ENCODE measurements around the gene GALNT7.

The GALNT7 gene

DNA sequence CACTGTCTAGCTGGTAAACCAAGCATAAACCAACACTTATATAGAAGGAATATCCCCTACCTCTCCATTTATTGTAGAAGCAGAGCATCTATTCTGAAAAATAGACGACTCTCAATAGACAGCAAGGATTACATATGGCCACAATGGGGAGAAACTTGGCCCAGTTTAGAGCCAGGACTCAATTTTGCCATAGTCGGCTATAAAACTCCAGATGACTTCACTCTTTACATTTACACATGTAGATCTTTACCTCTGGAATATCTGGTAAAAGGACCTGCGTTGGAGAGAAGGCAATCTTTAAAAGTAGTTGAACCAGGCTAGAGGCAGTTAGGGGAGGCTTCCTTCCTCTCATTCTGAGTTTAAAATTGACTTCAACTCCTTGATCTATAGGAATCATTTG is 88.2 kb downstream of the GALNT7 start:
- Histone ChIP-seq H3K36me3 (ENCODE audit: control insufficient read depth in 4 of 4, insufficient read depth in 4 of 4, low read length in 3 of 4) (peaks cover 0 to 14% (median 2%) of the 10 kb centered on the region in 4 experiments), H3K4me3 (ENCODE audit: control insufficient read depth in 1 of 7, extremely low read depth in 1 of 7, insufficient read depth in 4 of 7, low read depth in 2 of 7, low read length in 6 of 7) (no peak overlapping the region), H3K4me1 (ENCODE audit: control extremely low read depth in 1 of 4, control insufficient read depth in 4 of 4, insufficient read depth in 4 of 4, low read length in 3 of 4) (peaks cover 10 to 22% (median 16%) of the 10 kb centered on the region in 4 experiments), H3K27ac (ENCODE audit: insufficient read depth in 1 of 2, low read depth in 1 of 2, low read length in 2 of 2, poor library complexity in 1 of 2, severe bottlenecking in 2 of 2) (no peak overlapping the region), H3K9me3 (ENCODE audit: control extremely low read depth in 1 of 5, control insufficient read depth in 4 of 5, insufficient read depth in 2 of 5, low read depth in 1 of 5, low read length in 4 of 5) (no peaks in the 10 kb centered on the region), H3K27me3 (replicated peaks in 2 of 5; ENCODE audit: control insufficient read depth in 4 of 5, insufficient read depth in 5 of 5, low read length in 4 of 5) (no peaks in the 10 kb centered on the region)
- DNase-seq, result no peak
- 100% methylated on average over 2 of the region's 3 CpGs for WGBS (ENCODE audit: insufficient coverage)
- POLR2A ChIA-PET, result no interaction called here
- CTCF ChIA-PET, result interaction anchor here (0.9 to 7.1 kb wide), 32 partner anchors 8 to 245 kb away, joined by 3 to 121 read pairs (median 5); partner anchors contain the start of gene GALNT7

- Histone ChIP-seq H3K27me3 (replicated peaks in 2 of 5; ENCODE audit: control insufficient read depth in 4 of 5, insufficient read depth in 5 of 5, low read length in 4 of 5) (no peaks in the 10 kb centered on the region), H3K4me1 (ENCODE audit: control extremely low read depth in 1 of 4, control insufficient read depth in 4 of 4, insufficient read depth in 4 of 4, low read length in 3 of 4) (peaks cover 3 to 21% (median 15%) of the 10 kb centered on the region in 4 experiments), H3K9me3 (ENCODE audit: control extremely low read depth in 1 of 5, control insufficient read depth in 4 of 5, insufficient read depth in 2 of 5, low read depth in 1 of 5, low read length in 4 of 5) (no peaks in the 10 kb centered on the region), H3K27ac (ENCODE audit: insufficient read depth in 1 of 2, low read depth in 1 of 2, low read length in 2 of 2, poor library complexity in 1 of 2, severe bottlenecking in 2 of 2) (no peak overlapping the region), H3K36me3 (ENCODE audit: control insufficient read depth in 4 of 4, insufficient read depth in 4 of 4, low read length in 3 of 4) (peaks cover 0 to 13% (median 2%) of the 10 kb centered on the region in 4 experiments), H3K4me3 (ENCODE audit: control insufficient read depth in 1 of 7, extremely low read depth in 1 of 7, insufficient read depth in 4 of 7, low read depth in 2 of 7, low read length in 6 of 7) (no peak overlapping the region)
- peak; percentile 68 to 82 (median 78) for DNase-seq
- ChIA-PET POLR2A (interaction anchor here (1.1 kb wide), 1 partner anchor 245 kb away, joined by 7 read pairs; no protein-coding TSS in a partner anchor), CTCF (interaction anchor here (0.6 to 7.1 kb wide), 42 partner anchors 8 to 266 kb away, joined by 3 to 121 read pairs (median 4); partner anchors contain the start of gene GALNT7)
- WGBS (ENCODE audit: insufficient coverage), result 53% methylated on average over 2 of the region's 4 CpGs
These were observed 89.4 kb downstream of the GALNT7 start for GRCh38 chr4:173257732-173258717.

GRCh38 chr4:173258866-173259265 is 90.3 kb downstream of the GALNT7 start:
- Histone ChIP-seq H3K36me3 (ENCODE audit: control insufficient read depth in 4 of 4, insufficient read depth in 4 of 4, low read length in 3 of 4) (peaks cover 0 to 6% (median 2%) of the 10 kb centered on the region in 4 experiments), H3K9me3 (ENCODE audit: control extremely low read depth in 1 of 5, control insufficient read depth in 4 of 5, insufficient read depth in 2 of 5, low read depth in 1 of 5, low read length in 4 of 5) (no peaks in the 10 kb centered on the region), H3K27ac (ENCODE audit: insufficient read depth in 1 of 2, low read depth in 1 of 2, low read length in 2 of 2, poor library complexity in 1 of 2, severe bottlenecking in 2 of 2) (no peak overlapping the region), H3K4me3 (ENCODE audit: control insufficient read depth in 1 of 7, extremely low read depth in 1 of 7, insufficient read depth in 4 of 7, low read depth in 2 of 7, low read length in 6 of 7) (no peak overlapping the region), H3K27me3 (replicated peaks in 2 of 5; ENCODE audit: control insufficient read depth in 4 of 5, insufficient read depth in 5 of 5, low read length in 4 of 5) (no peaks in the 10 kb centered on the region), H3K4me1 (ENCODE audit: control extremely low read depth in 1 of 4, control insufficient read depth in 4 of 4, insufficient read depth in 4 of 4, low read length in 3 of 4) (peaks cover 3 to 25% (median 20%) of the 10 kb centered on the region in 4 experiments)
- no peak for DNase-seq
- ChIA-PET POLR2A (no interaction called here), CTCF (interaction anchor here (0.8 to 7.1 kb wide), 17 partner anchors 7 to 247 kb away, joined by 3 to 121 read pairs (median 8); no protein-coding TSS in a partner anchor)
- WGBS (ENCODE audit: insufficient coverage), result no CpG with 5 or more reads among the region's 2 CpGs

- Histone ChIP-seq H3K4me1 (ENCODE audit: control extremely low read depth in 1 of 4, control insufficient read depth in 4 of 4, insufficient read depth in 4 of 4, low read length in 3 of 4) (peaks cover 6 to 30% (median 25%) of the 10 kb centered on the region in 4 experiments), H3K27ac (ENCODE audit: insufficient read depth in 1 of 2, low read depth in 1 of 2, low read length in 2 of 2, poor library complexity in 1 of 2, severe bottlenecking in 2 of 2) (no peak overlapping the region), H3K36me3 (ENCODE audit: control insufficient read depth in 4 of 4, insufficient read depth in 4 of 4, low read length in 3 of 4) (peaks cover 0 to 6% (median 2%) of the 10 kb centered on the region in 4 experiments), H3K4me3 (ENCODE audit: control insufficient read depth in 1 of 7, extremely low read depth in 1 of 7, insufficient read depth in 4 of 7, low read depth in 2 of 7, low read length in 6 of 7) (no peak overlapping the region), H3K9me3 (ENCODE audit: control extremely low read depth in 1 of 5, control insufficient read depth in 4 of 5, insufficient read depth in 2 of 5, low read depth in 1 of 5, low read length in 4 of 5) (no peaks in the 10 kb centered on the region), H3K27me3 (replicated peaks in 2 of 5; ENCODE audit: control insufficient read depth in 4 of 5, insufficient read depth in 5 of 5, low read length in 4 of 5) (no peaks in the 10 kb centered on the region)
- WGBS (ENCODE audit: insufficient coverage), result 94% methylated on average over 3 of the region's 6 CpGs
- DNase-seq, result no peak
- ChIA-PET POLR2A (no interaction called here), CTCF (interaction anchor here (0.8 to 3.2 kb wide), 3 partner anchors 11 to 42 kb away, joined by 3 to 18 read pairs (median 3); no protein-coding TSS in a partner anchor)
These were observed 90.7 kb downstream of the GALNT7 start for GRCh38 chr4:173259310-173259709.

DNA sequence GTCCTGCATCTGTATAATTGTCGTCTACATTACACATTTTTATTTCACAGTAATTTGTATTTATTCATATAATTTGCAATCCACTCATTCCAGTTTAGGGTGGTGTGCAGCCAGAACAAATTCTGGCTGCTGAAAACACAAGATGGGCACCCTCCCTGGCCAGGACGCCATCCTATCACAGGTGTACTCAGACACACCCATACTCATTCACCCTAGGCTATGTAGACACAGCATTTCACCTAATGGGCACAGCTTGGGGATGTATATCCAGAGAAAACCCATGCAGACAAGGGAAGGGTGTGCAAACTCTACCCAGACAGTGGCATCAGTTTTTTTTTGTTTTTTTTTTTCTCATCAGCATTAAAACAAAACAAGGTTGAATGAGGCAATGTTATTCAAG is 92.4 kb downstream of the GALNT7 start:
- ChIA-PET POLR2A (interaction anchor here (0.6 kb wide), 1 partner anchor 14 kb away, joined by 6 read pairs; no protein-coding TSS in a partner anchor), CTCF (interaction anchor here (0.8 to 3.2 kb wide), 4 partner anchors 13 to 248 kb away, joined by 3 to 18 read pairs (median 8); no protein-coding TSS in a partner anchor)
- 100% methylated on average over 1 of the region's 2 CpGs for WGBS (ENCODE audit: insufficient coverage)

DNA sequence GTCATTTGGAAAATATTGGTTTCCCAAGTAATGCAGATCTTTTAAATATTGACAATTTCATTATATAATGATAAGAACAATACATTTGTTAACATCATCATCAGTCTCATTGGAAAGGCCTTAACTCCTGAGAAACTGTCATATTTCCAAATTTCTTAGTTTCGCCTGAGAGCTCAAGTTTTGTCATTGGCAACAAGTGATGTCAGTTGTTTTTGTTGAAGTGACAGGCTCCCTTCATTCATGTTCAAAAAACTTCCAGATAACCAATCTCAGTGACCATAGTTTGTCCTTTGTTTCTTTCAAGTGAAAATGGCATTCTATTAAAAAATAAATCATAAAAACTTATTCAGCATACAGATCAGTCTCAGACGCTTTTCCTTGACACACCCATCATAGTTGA is 93.8 kb downstream of the GALNT7 start:
- DNase-seq, result no peak
- no peak overlapping the region for H3K4me3 ChIP-seq (ENCODE audit: control insufficient read depth in 1 of 7, extremely low read depth in 1 of 7, insufficient read depth in 4 of 7, low read depth in 2 of 7, low read length in 6 of 7)
- 90% methylated on average over 2 of the region's 2 CpGs for WGBS (ENCODE audit: insufficient coverage)
- no peaks in the 10 kb centered on the region for H3K27me3 ChIP-seq (replicated peaks in 2 of 5; ENCODE audit: control insufficient read depth in 4 of 5, insufficient read depth in 5 of 5, low read length in 4 of 5)
- H3K27ac ChIP-seq (ENCODE audit: insufficient read depth in 1 of 2, low read depth in 1 of 2, low read length in 2 of 2, poor library complexity in 1 of 2, severe bottlenecking in 2 of 2), result no peak overlapping the region
- ChIA-PET POLR2A (no interaction called here), CTCF (interaction anchor here (1.3 to 3.2 kb wide), 3 partner anchors 39 to 249 kb away, joined by 4 to 18 read pairs (median 12); no protein-coding TSS in a partner anchor)
- peaks cover 0 to 4% (median 2%) of the 10 kb centered on the region in 4 experiments for H3K36me3 ChIP-seq (ENCODE audit: control insufficient read depth in 4 of 4, insufficient read depth in 4 of 4, low read length in 3 of 4)
- peaks cover 10 to 26% (median 23%) of the 10 kb centered on the region in 4 experiments for H3K4me1 ChIP-seq (ENCODE audit: control extremely low read depth in 1 of 4, control insufficient read depth in 4 of 4, insufficient read depth in 4 of 4, low read length in 3 of 4)
- H3K9me3 ChIP-seq (ENCODE audit: control extremely low read depth in 1 of 5, control insufficient read depth in 4 of 5, insufficient read depth in 2 of 5, low read depth in 1 of 5, low read length in 4 of 5), result no peaks in the 10 kb centered on the region

More for the DNA sequence above, 92.4 kb downstream of the GALNT7 start:
- no peak for DNase-seq
- Histone ChIP-seq H3K27me3 (replicated peaks in 2 of 5; ENCODE audit: control insufficient read depth in 4 of 5, insufficient read depth in 5 of 5, low read length in 4 of 5) (no peaks in the 10 kb centered on the region), H3K9me3 (ENCODE audit: control extremely low read depth in 1 of 5, control insufficient read depth in 4 of 5, insufficient read depth in 2 of 5, low read depth in 1 of 5, low read length in 4 of 5) (no peaks in the 10 kb centered on the region), H3K36me3 (ENCODE audit: control insufficient read depth in 4 of 4, insufficient read depth in 4 of 4, low read length in 3 of 4) (peaks cover 0 to 4% (median under 1%) of the 10 kb centered on the region in 4 experiments), H3K4me3 (ENCODE audit: control insufficient read depth in 1 of 7, extremely low read depth in 1 of 7, insufficient read depth in 4 of 7, low read depth in 2 of 7, low read length in 6 of 7) (no peak overlapping the region), H3K4me1 (ENCODE audit: control extremely low read depth in 1 of 4, control insufficient read depth in 4 of 4, insufficient read depth in 4 of 4, low read length in 3 of 4) (peaks cover 13 to 36% (median 31%) of the 10 kb centered on the region in 4 experiments), H3K27ac (ENCODE audit: insufficient read depth in 1 of 2, low read depth in 1 of 2, low read length in 2 of 2, poor library complexity in 1 of 2, severe bottlenecking in 2 of 2) (no peak overlapping the region)
